GM12878 (cell line): ENCODE data around the gene ZBTB14. TPM values are rescaled to one million over a fixed set of nuclear protein-coding genes. Genes with fewer than 3 reads are reported as not detected.

ENCODE experiments used
- ATAC-seq: fragments of 200-7000 bp; cut with Tn5 transposase; 3 replicates; pipeline ENCODE4 v1.9.1; 2020; ENCODE audit warnings: mild to moderate bottlenecking, moderate library complexity
- BruUV-seq: library from RNA; stranded (reverse); fragments of 400-500 nt; replicated peaks from 2 replicates; lab custom pipeline; 2021; lab: Mats Ljungman, UMichigan
- CTCF ChIA-PET: fragments of 300-600 bp; sonication (Branson Sonifier 250); formaldehyde crosslinking; extraction: SDS; loops from one replicate; lab custom pipeline; 2021; ENCODE audit warnings: inconsistent platforms; lab: Yijun Ruan, JAX
- POLR2A ChIA-PET: fragments of 350-600 bp; formaldehyde crosslinking; extraction: SDS; loops from one replicate; lab custom pipeline; 2021; ENCODE audit warnings: inconsistent platforms; lab: Charles Lee
- RAD21 ChIA-PET: fragments of 300-600 bp; sonication (Branson Sonifier 250); formaldehyde crosslinking; loops from one replicate; lab custom pipeline; 2023; ENCODE audit warnings: antibody characterized with exemption; ENCODE audit not compliant: unreplicated experiment; lab: Charles Lee
- SMC1A ChIA-PET: fragments of 300-600 bp; sonication (Branson Sonifier 250); formaldehyde crosslinking; loops from one replicate; lab custom pipeline; 2023; ENCODE audit not compliant: unreplicated experiment, uncharacterized antibody; lab: Charles Lee
- DNase-seq: peaks from one replicate; pipeline ENCODE4 v3.0.0-alpha.2; 2011; ENCODE audit warnings: low read depth, low spot score
- FAIRE-seq: peaks from 3 replicates; lab custom pipeline; 2011; peaks lifted over from hg19 to GRCh38; lab: Jason Lieb, UNC
- H2AFZ ChIP-seq: 2 replicates; pipeline ENCODE4 v1.6.0; 2011; ENCODE audit warnings: low read depth, low read length, control low read depth; ENCODE audit not compliant: control insufficient read depth
- H3K27ac ChIP-seq: 2 replicates; pipeline ENCODE4 v1.5.1; 2011; ENCODE audit warnings: control low read depth; ENCODE audit not compliant: control insufficient read depth, insufficient read depth
- H3K27me3 ChIP-seq, 2 experiments: replicated peaks in 1 of 2; 2 replicates each; pipeline versions ENCODE4 v1.6.0 to v1.6.1; 2011; ENCODE audit warnings: low read length in 1 of 2; ENCODE audit not compliant: control insufficient read depth in 2 of 2, insufficient read depth in 2 of 2
- H3K36me3 ChIP-seq, 2 experiments: 2 replicates each; pipeline ENCODE4 v1.5.1; 2011; ENCODE audit warnings: low read length in 1 of 2; ENCODE audit not compliant: control insufficient read depth in 2 of 2, insufficient read depth in 2 of 2
- H3K4me1 ChIP-seq: 2 replicates; pipeline ENCODE4 v1.6.1; 2011; ENCODE audit warnings: mild to moderate bottlenecking, low read length, moderate library complexity, mixed read lengths; ENCODE audit not compliant: control insufficient read depth, insufficient read depth
- H3K4me2 ChIP-seq: 2 replicates; pipeline ENCODE4 v1.6.0; 2011; ENCODE audit warnings: control low read depth; ENCODE audit not compliant: control insufficient read depth, insufficient read depth
- H3K4me3 ChIP-seq: fragments of 200-600 bp; sonication (generic); 2 replicates; pipeline ENCODE4 v1.5.1; 2016
- H3K79me2 ChIP-seq: 2 replicates; pipeline ENCODE4 v1.6.0; 2011; ENCODE audit warnings: low read length; ENCODE audit not compliant: control insufficient read depth, insufficient read depth
- H3K9ac ChIP-seq: 2 replicates; pipeline ENCODE4 v1.8.0; 2011; ENCODE audit warnings: low read length, control low read depth, mixed read lengths; ENCODE audit not compliant: control insufficient read depth, insufficient read depth
- H3K9me3 ChIP-seq: replicated peaks from 3 replicates; pipeline ENCODE4 v1.5.1; 2011; ENCODE audit warnings: mild to moderate bottlenecking, low read length; ENCODE audit not compliant: control insufficient read depth, insufficient read depth
- H4K20me1 ChIP-seq: 2 replicates; pipeline ENCODE4 v1.6.0; 2011; ENCODE audit not compliant: control insufficient read depth, insufficient read depth
- BCL3 ChIP-seq: IDR thresholded peaks from 2 replicates; pipeline ENCODE4 v1.6.1; 2011; ENCODE audit warnings: borderline replicate concordance, low read depth, mild to moderate bottlenecking, moderate library complexity, low read length; ENCODE audit not compliant: insufficient read depth, poor library complexity, severe bottlenecking
- BCLAF1 ChIP-seq: fragments of 450-650 bp; IDR thresholded peaks from 2 replicates; pipeline ENCODE4 v1.6.1; 2017; ENCODE audit warnings: antibody characterized with exemption, mild to moderate bottlenecking, moderate library complexity
- CHD4 ChIP-seq: fragments of 200-600 bp; sonication (generic); IDR thresholded peaks from 2 replicates; pipeline ENCODE4 v1.6.1; 2016; ENCODE audit warnings: mild to moderate bottlenecking
- DPF2 ChIP-seq: fragments of 450-650 bp; IDR thresholded peaks from 2 replicates; pipeline ENCODE4 v1.6.1; 2017; ENCODE audit warnings: mild to moderate bottlenecking
- ETV6 ChIP-seq, 2 experiments: fragments of 450-650 bp in 1 of 2; IDR thresholded peaks in 1 of 2; conservative IDR thresholded peaks in 1 of 2; 2 replicates each; pipeline ENCODE4 v1.6.1; 2014; ENCODE audit warnings: antibody characterized with exemption in 1 of 2, borderline replicate concordance in 1 of 2, low read depth in 1 of 2, mild to moderate bottlenecking in 1 of 2, moderate library complexity in 1 of 2
- FOXK2 ChIP-seq: fragments of 450-650 bp; IDR thresholded peaks from 2 replicates; pipeline ENCODE4 v1.6.1; 2017; ENCODE audit warnings: mild to moderate bottlenecking, moderate library complexity
- HDAC2 ChIP-seq: fragments of 200-600 bp; sonication (generic); IDR thresholded peaks from 2 replicates; pipeline ENCODE4 v1.6.1; 2017
- IRF4 ChIP-seq: IDR thresholded peaks from 2 replicates; pipeline ENCODE4 v1.6.1; 2011; ENCODE audit warnings: low read depth, low read length
- KAT2A ChIP-seq: conservative IDR thresholded peaks from 2 replicates; pipeline ENCODE4 v1.6.1; 2011; ENCODE audit warnings: low read depth, low read length; ENCODE audit not compliant: control insufficient read depth
- KLF5 ChIP-seq: fragments of 450-650 bp; IDR thresholded peaks from 2 replicates; pipeline ENCODE4 v1.6.1; 2014; ENCODE audit warnings: mild to moderate bottlenecking; ENCODE audit not compliant: partially characterized antibody
- NR2C1 ChIP-seq: fragments of 450-650 bp; IDR thresholded peaks from 2 replicates; pipeline ENCODE4 v1.6.1; 2017; ENCODE audit warnings: antibody characterized with exemption, mild to moderate bottlenecking, moderate library complexity
- PAX8 ChIP-seq: fragments of 450-650 bp; IDR thresholded peaks from 2 replicates; pipeline ENCODE4 v1.6.1; 2017; ENCODE audit warnings: mild to moderate bottlenecking, moderate library complexity
- PKNOX1 ChIP-seq: fragments of 450-650 bp; IDR thresholded peaks from 2 replicates; pipeline ENCODE4 v1.6.1; 2016; ENCODE audit warnings: mild to moderate bottlenecking
- POLR2AphosphoS2 ChIP-seq: IDR thresholded peaks from 2 replicates; pipeline ENCODE4 v1.6.1; 2011; ENCODE audit warnings: low read depth, mild to moderate bottlenecking, low read length, improper control_type of control experiment, moderate library complexity
- POU2F2 ChIP-seq: IDR thresholded peaks from 3 replicates; pipeline ENCODE4 v1.6.1; 2011; ENCODE audit warnings: low read depth, mild to moderate bottlenecking, low read length, borderline replicate concordance
- SMAD5 ChIP-seq: IDR thresholded peaks from 2 replicates; pipeline ENCODE4 v1.6.1; 2016; ENCODE audit warnings: antibody characterized with exemption, low read depth
- SMC3 ChIP-seq: IDR thresholded peaks from 2 replicates; pipeline ENCODE4 v1.6.1; 2011; ENCODE audit warnings: low read length, improper control_type of control experiment, borderline replicate concordance
- TBL1XR1 ChIP-seq: IDR thresholded peaks from 2 replicates; pipeline ENCODE4 v1.6.1; 2012; ENCODE audit warnings: low read depth, low read length, improper control_type of control experiment
- USF1 ChIP-seq: IDR thresholded peaks from 2 replicates; pipeline ENCODE4 v1.6.1; 2011; ENCODE audit warnings: borderline replicate concordance, low read depth, mild to moderate bottlenecking, moderate library complexity, mixed read lengths, low read length; ENCODE audit not compliant: insufficient read depth; ENCODE audit errors: extremely low read length
- in situ Hi-C: fragments of 300-500 bp; cut with MboI; formaldehyde crosslinking; loops from 9 replicates; pipeline ENCODE4 v1.14.3; 2018; ENCODE audit warnings: mixed read lengths
- intact Hi-C: fragments of 100-400 bp; cut with micrococcal nuclease; formaldehyde crosslinking; loops from one replicate; pipeline ENCODE4 v1.14.2; 2022; ENCODE audit not compliant: unreplicated experiment
- polyA plus RNA-seq, 11 experiments: library from polyadenylated mRNA; depleted of rRNA in 4 of 11; unstranded in 6 of 11; stranded (reverse) in 5 of 11; fragments of >200 nt; fragmentation: Nextera tagmentation in 4 of 11; fragmentation: Illumina TruSeq in 1 of 11; extraction: Ambion mirVana in 4 of 11; extraction: Trizol in 1 of 11; gene quantifications; 1 replicate in 1 of 11; 2 replicates in 10 of 11; pipeline versions ENCODE4 v1.2.1 to v1.2.3, GENCODE V29; 2011 to 2016; ENCODE audit warnings: inconsistent platforms in 2 of 11, missing spikeins in 2 of 11, low read depth in 1 of 11
- total RNA-seq, 4 experiments: library from RNA; depleted of rRNA in 3 of 4; stranded (reverse); fragments of >200 nt in 3 of 4; fragmentation: Illumina TruSeq in 1 of 4; extraction: Trizol in 1 of 4; gene quantifications; 2 replicates each; pipeline versions ENCODE4 v1.2.1 to v1.2.3, GENCODE V29; 2013 to 2021

The ZBTB14 gene
- total and polyA plus RNA-seq, 10 of the 15 experiments (the other 5 are each of a cell fraction or from before 2014, with no cell fraction given), result 4.4 to 21.2 (median 11.1) TPM

- TF ChIP-seq IRF4, result no peak
- no peak for TF ChIP-seq NR2C1
- no peak for TF ChIP-seq ETV6 (conservative IDR thresholded peaks at IDR 0.05 in 1 of 2, IDR thresholded peaks at IDR 0.05 in 1 of 2; ENCODE audit: borderline replicate concordance in 1 of 2, low read depth in 1 of 2)
- TF ChIP-seq USF1, result no peak
- no peak for TF ChIP-seq PKNOX1
- no peak for TF ChIP-seq FOXK2
- no peak for TF ChIP-seq PAX8
- no peak for TF ChIP-seq POU2F2
- TF ChIP-seq KLF5, result no peak
- TF ChIP-seq SMAD5, result no peak
- no peak for TF ChIP-seq CHD4
- no peak for TF ChIP-seq SMC3
- TF ChIP-seq KAT2A, result no peak
- TF ChIP-seq TBL1XR1, result no peak
- TF ChIP-seq HDAC2, result no peak
- no peak for TF ChIP-seq BCL3
- no peak for TF ChIP-seq POLR2AphosphoS2
- no peak for TF ChIP-seq DPF2
- no peak for TF ChIP-seq BCLAF1
- POLR2A ChIA-PET, result no interaction called here
- intact Hi-C loops, result no loop called here
Observed at GRCh38 chr18:5244941-5245340, 50.6 kb downstream of the ZBTB14 start.

More at GRCh38 chr18:5244941-5245340, 50.6 kb downstream of the ZBTB14 start:
- no peak overlapping the region for H3K9ac ChIP-seq
- no peaks in the 10 kb centered on the region; the same call in 1 of the 2 replicates for H3K4me1 ChIP-seq
- ATAC-seq (no peak), DNase-seq (no peak), FAIRE-seq (no peak)
- H3K79me2 ChIP-seq, result no peaks in the 10 kb centered on the region; the same call in 1 of the 2 replicates
- in situ Hi-C loops, result no loop called here
- ChIA-PET RAD21 (interaction anchor here (1.8 kb wide), 1 partner anchor 7 kb away, joined by 5 read pairs; no protein-coding TSS in a partner anchor), SMC1A (interaction anchor here (0.6 kb wide), 1 partner anchor 174 kb away, joined by 3 read pairs; no protein-coding TSS in a partner anchor), CTCF (no interaction called here)
- no peak overlapping the region for H3K4me3 ChIP-seq
- no peaks in the 10 kb centered on the region; a peak in 1 of 4 replicates for H3K36me3 ChIP-seq
- no peaks in the 10 kb centered on the region for H3K27me3 ChIP-seq
- no TSS peak for BruUV-seq
- H3K4me2 ChIP-seq, result no peak overlapping the region
- no peaks in the 10 kb centered on the region for H3K9me3 ChIP-seq
- no peak overlapping the region for H2AFZ ChIP-seq
- H3K27ac ChIP-seq, result no peak overlapping the region
- no peaks in the 10 kb centered on the region for H4K20me1 ChIP-seq
